Hematopoietic multipotent progenitor cell treated with erythropoietin and hydrocortisone succinate and interleukin-3 and kit ligand, for 17 days (in vitro differentiated cells): ENCODE data around the gene TBL1XR1.
"Not testable (repeated sequence)": the region's sequence is repeated elsewhere in the genome, so short reads cannot be mapped to it uniquely, and the experiment has no call there.

ENCODE experiments used
- DNase-seq: peaks from one replicate; pipeline ENCODE4 v3.0.0-alpha.2; 2015; ENCODE audit warnings: low spot score

The TBL1XR1 gene

GRCh38 chr3:177182352-177182751 is 14.9 kb downstream of the TBL1XR1 start:
- DNase-seq = no peak

GRCh38 chr3:177181418-177181817 is 15.9 kb downstream of the TBL1XR1 start:
- DNase-seq = no peak

DNA sequence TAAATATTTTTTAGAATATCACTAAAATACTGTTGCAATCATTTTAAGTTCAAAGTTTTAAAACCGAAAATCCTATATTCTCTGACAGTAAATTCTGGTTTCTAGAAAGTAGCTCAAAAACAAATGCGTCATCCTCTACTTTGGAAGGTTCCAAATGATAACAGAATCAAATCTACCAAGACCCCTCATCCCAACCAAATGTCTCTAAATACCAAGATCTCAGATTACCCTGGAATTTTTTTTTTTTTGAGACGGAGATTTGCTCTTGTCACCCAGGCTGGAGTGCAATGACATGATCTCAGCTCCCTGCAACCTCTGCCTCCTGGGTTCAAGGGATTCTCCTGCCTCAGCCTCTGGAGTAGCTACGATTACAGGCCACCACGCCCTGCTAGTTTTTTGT is 16.8 kb downstream of the TBL1XR1 start:
- DNase-seq = no peak

DNA sequence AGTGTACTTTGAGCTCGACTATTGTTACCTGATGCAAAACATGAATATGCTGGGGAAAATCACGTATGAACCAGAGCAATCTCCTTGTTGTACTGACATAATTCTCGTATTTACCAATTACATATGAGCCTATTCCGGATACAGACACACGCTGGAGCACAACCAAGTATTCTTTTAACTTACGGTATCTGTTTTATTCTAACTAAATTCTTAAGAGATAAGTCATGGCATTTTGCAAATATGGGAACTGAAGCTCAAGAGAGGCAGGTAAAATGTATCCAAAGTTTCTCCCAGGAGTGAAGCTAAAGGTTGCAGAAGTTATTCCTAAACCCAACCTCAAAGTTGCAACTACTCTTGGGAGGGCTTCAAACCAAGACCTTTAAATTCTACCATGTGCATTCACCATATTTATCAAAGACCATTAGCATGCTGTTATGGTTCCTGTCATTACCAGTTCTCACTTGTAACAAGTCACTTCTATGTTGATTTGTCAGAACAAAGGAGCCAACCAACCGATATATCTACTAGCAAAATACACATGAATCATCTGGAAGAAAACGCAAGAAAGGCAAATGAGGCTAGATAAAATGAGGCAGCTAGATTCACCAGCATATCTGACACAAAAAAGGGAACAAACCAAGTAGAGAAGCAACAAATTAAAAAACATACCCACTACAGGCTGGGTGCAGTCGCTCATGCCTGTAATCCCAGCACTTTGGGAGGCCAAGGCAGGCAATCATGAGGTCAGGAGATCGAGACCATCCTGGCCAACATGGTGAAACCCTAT is 17.8 kb downstream of the TBL1XR1 start:
- DNase-seq = no peak

DNA sequence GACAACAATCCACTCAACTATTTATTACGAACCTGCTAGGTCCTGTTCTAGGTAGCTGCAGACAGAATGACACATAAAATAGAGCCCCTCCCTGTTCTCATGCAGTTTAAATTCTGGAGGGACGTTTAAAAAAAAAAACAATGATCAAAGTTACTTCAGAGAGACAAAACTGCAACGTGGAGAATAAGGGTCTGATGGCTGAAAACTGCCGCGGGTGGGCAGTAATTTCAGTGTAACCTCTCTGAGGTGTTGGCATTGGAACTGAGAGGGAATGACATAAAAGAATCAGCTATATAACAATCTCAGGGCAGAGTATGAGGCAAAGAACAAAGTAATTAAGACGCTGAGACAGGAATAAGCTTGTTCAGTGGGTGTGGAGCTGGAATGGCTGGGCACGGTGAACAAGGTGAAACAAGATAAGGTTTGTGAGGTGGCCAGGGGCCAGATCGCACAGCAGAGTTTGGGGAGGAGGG is 19.5 kb downstream of the TBL1XR1 start:
- no peak for DNase-seq

- DNase-seq = no peak
These were observed 22.6 kb downstream of the TBL1XR1 start for GRCh38 chr3:177174607-177175170.

GRCh38 chr3:177169936-177170722 is 27.2 kb downstream of the TBL1XR1 start:
- DNase-seq = no peak

DNA sequence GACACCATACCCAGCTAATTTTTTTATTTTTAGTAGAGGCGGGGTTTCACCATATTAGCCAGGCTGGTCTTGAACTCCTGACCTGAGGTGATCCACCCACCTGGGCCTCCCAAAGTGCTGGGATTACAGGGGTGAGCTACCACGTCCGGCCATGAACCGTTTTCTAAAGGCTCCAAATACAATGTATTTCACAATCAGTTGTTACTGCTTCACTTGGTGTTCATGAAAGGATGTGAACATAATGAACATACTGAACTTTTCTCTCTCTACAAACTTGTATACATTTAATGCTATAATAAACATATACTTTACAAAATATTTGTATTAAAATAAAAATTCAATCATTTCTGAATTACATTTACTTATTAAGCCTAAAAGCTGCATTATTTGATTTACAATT is 28.9 kb downstream of the TBL1XR1 start:
- DNase-seq = no peak

GRCh38 chr3:177162742-177163141 is 34.5 kb downstream of the TBL1XR1 start:
- DNase-seq = no peak

GRCh38 chr3:177161603-177162002 is 35.7 kb downstream of the TBL1XR1 start:
- DNase-seq = not testable (repeated sequence)

DNA sequence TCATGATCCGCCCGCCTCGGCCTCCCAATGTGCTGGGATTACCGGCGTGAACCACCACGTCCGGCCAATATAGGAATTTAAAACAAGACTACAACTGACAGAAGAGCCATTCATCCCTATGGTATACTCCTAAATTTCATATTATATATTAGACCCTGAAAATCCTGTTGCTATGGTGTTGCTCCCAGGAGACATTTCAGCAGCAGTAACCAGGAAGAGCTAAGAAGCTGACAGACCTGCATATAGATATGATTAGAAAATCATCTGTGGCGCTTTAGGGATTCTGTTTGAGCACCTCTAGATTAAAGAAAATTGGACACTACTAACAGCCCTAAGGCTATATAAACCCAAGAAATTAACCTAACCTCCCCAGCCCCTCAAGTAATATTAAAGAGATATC is 38.8 kb downstream of the TBL1XR1 start:
- no peak for DNase-seq

DNA sequence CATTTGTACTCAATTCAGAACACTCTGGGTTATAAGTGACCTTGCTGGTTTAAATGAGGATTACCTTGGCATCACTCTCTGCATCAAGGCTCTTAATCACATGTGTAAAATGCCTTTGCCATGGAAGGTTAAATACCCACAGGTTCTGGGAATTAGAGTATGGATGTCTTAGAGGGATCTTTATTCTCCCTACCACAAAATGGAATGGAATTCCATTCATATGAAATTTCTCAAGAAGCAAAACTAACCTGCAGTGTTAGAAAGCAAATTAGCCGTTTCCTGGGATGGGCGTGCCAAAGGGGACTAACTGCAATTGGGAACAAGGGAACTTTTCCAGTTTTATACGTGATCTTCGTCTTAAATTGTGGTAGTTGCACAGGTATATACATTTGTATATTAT is 39.8 kb downstream of the TBL1XR1 start:
- no peak for DNase-seq

DNA sequence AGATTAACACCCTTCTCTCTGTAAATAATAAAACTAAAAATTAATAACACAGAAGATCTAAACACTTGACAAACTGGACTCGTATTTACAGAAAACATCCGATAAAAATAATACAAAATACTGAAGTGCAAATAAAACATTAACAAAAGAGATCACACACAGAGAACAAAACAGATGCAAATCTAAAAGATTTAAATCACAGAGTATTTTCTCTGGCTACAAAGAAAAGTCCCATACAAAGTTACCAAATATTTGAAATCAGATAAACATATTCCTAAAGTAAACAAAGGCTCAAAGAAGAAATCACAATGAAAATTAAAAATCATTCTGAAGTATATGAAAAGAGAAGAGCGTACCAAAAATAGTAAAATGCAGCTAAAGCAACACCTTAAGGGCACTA is 42.5 kb downstream of the TBL1XR1 start:
- no peak for DNase-seq

GRCh38 chr3:177150970-177151627 is 46.2 kb downstream of the TBL1XR1 start:
- peak; percentile 62 for DNase-seq

GRCh38 chr3:177150218-177150916 is 46.9 kb downstream of the TBL1XR1 start:
- DNase-seq = no peak

DNA sequence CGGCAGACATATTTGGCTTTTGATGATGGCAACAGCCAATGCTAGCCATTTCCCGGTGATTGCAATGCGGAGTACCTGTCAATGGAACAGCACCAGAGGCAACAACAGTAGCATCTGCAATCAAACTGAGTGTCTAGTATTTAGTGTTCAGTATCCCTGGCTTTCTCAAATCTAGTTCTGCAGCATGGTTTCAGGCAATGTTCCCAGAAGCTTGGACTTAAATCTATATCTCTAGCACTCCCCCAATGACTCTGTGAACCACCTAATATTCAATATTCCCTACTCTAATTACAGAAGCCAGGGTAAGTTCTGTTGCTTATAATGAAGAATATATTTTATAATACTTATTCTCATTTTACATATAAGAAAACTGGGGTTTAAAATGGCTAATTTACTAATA is 48.2 kb downstream of the TBL1XR1 start:
- DNase-seq = no peak

GRCh38 chr3:177147790-177148189 is 49.5 kb downstream of the TBL1XR1 start:
- no peak for DNase-seq

DNA sequence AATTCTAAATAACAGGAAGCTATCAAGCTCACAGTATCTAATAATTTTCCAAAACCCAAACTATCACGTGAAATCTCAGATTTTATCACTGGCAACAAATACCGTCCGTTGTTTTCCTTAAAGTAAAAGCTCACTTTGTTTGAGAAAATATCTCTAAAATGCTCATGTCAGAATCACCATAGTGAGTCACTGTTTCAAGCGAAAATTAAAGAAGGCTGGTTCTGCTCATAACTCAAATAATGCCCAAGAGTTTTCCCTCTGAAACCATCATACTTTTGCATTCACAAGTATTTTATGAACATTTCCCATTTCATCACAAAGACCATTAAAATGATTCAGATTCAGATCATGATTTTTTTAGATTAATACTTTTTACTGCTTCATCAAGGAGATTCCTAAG is 50.6 kb downstream of the TBL1XR1 start:
- DNase-seq = no peak

DNA sequence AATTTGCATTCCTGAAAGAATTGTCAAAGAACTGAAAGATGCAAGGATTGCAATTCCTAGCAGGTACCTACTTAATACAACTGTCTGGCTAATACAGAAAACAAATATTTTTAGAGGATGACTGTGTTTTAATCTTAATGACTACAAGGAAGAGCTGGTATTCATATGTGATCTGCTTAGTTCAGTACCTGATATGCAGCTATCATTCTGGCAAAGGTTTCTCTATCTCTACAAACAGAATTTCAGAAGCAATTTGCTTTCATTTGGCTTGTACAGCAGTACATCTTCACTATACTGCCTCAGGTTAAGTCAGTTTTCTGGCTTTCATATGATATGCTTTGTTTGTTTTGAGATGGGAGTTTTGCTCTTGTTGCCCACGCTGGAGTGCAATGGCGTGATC is 51.3 kb downstream of the TBL1XR1 start:
- no peak for DNase-seq

- no peak for DNase-seq
These were observed 51.9 kb downstream of the TBL1XR1 start for GRCh38 chr3:177145381-177145780.

DNA sequence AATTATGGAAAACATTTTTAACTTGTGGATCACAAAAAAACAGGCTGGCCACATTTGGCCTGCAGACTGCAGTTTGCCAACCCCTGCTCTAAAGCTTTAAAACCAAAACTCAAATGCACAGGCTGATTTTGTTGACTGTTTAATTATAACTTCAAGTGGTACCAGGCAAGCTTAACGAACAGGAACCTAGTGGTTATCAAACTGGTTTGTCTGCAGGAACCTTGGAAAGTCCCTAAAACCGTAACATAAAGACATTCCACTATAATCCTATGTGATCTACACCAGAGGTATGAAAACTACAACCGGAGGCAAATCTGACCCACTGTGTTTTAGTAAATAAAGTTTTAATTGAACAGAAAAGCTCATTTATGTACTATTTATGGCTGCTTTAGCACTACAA is 52.4 kb downstream of the TBL1XR1 start:
- DNase-seq = no peak
